Ishikawa (cell line): Measurements from ENCODE around the gene TMSB4X.

Experiments used
- CEBPB ChIP-seq: IDR thresholded peaks from 2 replicates; pipeline ENCODE4 v1.6.1; 2012
- CREB1 ChIP-seq: IDR thresholded peaks from 2 replicates; pipeline ENCODE4 v1.6.1; 2012; ENCODE audit warnings: low read depth
- EGR1 ChIP-seq: IDR thresholded peaks from 2 replicates; pipeline ENCODE4 v1.6.1; 2012
- EP300 ChIP-seq: IDR thresholded peaks from 2 replicates; pipeline ENCODE4 v1.6.1; 2012; ENCODE audit warnings: borderline replicate concordance
- FOXM1 ChIP-seq: IDR thresholded peaks from 2 replicates; pipeline ENCODE4 v1.6.1; 2012; ENCODE audit warnings: low read depth, borderline replicate concordance
- NFIC ChIP-seq: IDR thresholded peaks from 2 replicates; pipeline ENCODE4 v1.6.1; 2012
- RAD21 ChIP-seq: IDR thresholded peaks from 2 replicates; pipeline ENCODE4 v1.6.1; 2012; ENCODE audit warnings: low read depth
- TAF1 ChIP-seq: IDR thresholded peaks from 2 replicates; pipeline ENCODE4 v1.6.1; 2012; ENCODE audit warnings: low read depth, mild to moderate bottlenecking
- TCF12 ChIP-seq: IDR thresholded peaks from 2 replicates; pipeline ENCODE4 v1.6.1; 2012; ENCODE audit warnings: low read depth
- TEAD4 ChIP-seq: IDR thresholded peaks from 2 replicates; pipeline ENCODE4 v1.6.1; 2012
- YY1 ChIP-seq: IDR thresholded peaks from 2 replicates; pipeline ENCODE4 v1.6.1; 2012; ENCODE audit warnings: low read depth
- ZBTB7A ChIP-seq: IDR thresholded peaks from 2 replicates; pipeline ENCODE4 v1.6.1; 2012; ENCODE audit warnings: low read depth
- TF ChIP-seq, protein P1 (sequence below): IDR thresholded peaks from 2 replicates; pipeline ENCODE4 v1.6.1; 2012
- TF ChIP-seq, protein P2 (sequence below): IDR thresholded peaks from 2 replicates; pipeline ENCODE4 v1.6.1; 2012; ENCODE audit warnings: low read depth, mild to moderate bottlenecking
- TF ChIP-seq, protein P3 (sequence below): IDR thresholded peaks from 2 replicates; pipeline ENCODE4 v1.6.1; 2012

The TMSB4X gene

DNA sequence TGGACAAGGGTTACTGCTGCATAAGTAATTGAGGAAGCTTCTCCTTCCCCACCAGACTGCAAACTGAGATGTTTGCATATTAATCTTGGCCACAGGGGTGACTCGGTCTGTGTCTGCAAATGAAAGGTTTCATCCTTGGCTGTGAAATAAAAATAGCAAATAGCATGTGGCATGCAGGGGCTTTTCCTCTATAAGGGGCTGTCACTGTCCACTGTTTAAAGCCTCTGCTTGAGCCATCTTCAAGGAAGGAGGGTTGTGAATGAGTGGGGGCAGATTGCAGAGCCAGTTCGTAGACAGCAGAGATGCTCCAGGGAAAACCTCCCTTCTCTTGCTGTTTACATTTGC lies 33.3 kb downstream of the TMSB4X start:
- TF ChIP-seq EP300 (no peak), RAD21 (no peak), FOXM1 (no peak), ZBTB7A (no peak), EGR1 (no peak), CEBPB (no peak), YY1 (no peak), NFIC (no peak), TCF12 (no peak)
- TF ChIP-seq, protein P1, sequence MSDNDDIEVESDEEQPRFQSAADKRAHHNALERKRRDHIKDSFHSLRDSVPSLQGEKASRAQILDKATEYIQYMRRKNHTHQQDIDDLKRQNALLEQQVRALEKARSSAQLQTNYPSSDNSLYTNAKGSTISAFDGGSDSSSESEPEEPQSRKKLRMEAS, result no peak

DNA sequence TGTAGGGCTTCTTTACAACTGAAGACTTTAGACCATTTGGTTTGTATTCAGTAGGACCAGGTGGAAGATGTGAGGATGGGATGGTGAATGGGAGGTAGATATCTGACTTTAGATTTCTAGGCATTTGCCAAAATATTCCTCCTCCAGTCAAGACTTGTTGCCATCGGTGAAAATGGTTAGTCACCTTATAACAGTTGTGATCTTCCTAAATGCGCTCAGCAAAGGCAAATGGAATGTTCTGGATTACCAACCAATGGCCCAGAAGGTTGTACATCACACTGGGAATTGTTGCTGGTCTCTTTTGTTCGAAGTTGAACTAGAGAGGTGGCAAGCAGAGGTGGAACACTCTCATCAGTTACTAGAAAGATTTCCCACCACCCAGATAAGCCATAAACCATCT lies 33.9 kb downstream of the TMSB4X start:
- TF ChIP-seq, protein P2, sequence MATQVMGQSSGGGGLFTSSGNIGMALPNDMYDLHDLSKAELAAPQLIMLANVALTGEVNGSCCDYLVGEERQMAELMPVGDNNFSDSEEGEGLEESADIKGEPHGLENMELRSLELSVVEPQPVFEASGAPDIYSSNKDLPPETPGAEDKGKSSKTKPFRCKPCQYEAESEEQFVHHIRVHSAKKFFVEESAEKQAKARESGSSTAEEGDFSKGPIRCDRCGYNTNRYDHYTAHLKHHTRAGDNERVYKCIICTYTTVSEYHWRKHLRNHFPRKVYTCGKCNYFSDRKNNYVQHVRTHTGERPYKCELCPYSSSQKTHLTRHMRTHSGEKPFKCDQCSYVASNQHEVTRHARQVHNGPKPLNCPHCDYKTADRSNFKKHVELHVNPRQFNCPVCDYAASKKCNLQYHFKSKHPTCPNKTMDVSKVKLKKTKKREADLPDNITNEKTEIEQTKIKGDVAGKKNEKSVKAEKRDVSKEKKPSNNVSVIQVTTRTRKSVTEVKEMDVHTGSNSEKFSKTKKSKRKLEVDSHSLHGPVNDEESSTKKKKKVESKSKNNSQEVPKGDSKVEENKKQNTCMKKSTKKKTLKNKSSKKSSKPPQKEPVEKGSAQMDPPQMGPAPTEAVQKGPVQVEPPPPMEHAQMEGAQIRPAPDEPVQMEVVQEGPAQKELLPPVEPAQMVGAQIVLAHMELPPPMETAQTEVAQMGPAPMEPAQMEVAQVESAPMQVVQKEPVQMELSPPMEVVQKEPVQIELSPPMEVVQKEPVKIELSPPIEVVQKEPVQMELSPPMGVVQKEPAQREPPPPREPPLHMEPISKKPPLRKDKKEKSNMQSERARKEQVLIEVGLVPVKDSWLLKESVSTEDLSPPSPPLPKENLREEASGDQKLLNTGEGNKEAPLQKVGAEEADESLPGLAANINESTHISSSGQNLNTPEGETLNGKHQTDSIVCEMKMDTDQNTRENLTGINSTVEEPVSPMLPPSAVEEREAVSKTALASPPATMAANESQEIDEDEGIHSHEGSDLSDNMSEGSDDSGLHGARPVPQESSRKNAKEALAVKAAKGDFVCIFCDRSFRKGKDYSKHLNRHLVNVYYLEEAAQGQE, result no peak
- TF ChIP-seq TAF1 (no peak), YY1 (no peak), EP300 (no peak)

DNA sequence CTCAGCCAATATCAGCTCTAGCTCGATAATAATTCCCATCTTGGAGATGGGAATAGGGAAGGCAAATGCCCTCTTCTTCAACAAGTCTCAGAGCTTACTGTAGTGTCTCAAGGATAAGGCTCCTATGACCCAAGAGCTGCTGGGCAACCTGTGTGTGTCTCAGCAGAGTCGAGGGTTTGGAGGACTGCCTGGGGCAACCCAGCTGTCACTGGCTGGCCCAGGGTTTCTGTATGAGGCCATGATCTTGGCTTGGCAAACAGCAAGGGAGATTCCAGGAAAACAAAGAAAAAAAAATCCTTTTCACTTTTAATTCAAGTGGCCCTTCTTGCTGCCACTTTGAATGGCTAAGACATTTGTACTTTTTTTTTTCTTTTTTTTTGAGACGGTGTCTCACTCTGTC lies 34.4 kb downstream of the TMSB4X start:
- no peak for TF ChIP-seq EGR1
- TF ChIP-seq, protein P2, result no peak
- TF ChIP-seq, protein P3, sequence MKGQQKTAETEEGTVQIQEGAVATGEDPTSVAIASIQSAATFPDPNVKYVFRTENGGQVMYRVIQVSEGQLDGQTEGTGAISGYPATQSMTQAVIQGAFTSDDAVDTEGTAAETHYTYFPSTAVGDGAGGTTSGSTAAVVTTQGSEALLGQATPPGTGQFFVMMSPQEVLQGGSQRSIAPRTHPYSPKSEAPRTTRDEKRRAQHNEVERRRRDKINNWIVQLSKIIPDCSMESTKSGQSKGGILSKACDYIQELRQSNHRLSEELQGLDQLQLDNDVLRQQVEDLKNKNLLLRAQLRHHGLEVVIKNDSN, result no peak
- no peak for TF ChIP-seq CEBPB
- no peak for TF ChIP-seq CREB1
- no peak for TF ChIP-seq YY1
- no peak for TF ChIP-seq NFIC
- no peak for TF ChIP-seq TEAD4

DNA sequence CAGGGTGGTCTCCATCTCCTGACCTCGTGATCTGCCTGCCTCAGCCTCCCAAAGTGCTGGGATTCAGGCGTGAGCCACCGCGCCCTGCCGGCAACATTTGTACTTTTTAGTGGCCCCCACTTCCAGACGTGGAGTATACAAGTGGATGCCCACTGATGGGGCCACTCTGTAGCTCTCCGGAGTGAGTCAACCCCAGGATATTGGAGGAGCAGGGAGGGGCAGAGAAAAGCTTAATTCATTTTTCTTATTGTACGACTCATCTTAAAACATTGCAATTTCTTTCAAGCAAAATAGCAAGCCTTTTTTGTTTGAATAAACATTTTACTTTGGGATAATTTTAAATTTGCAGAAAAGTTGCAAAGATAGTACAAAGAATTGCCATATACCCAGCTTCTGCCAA lies 34.9 kb downstream of the TMSB4X start:
- TF ChIP-seq, protein P2, result no peak
- TF ChIP-seq TCF12 (no peak), EP300 (no peak), ZBTB7A (no peak), FOXM1 (no peak), NFIC (no peak), YY1 (no peak), TAF1 (no peak), CEBPB (no peak), TEAD4 (no peak), CREB1 (no peak), EGR1 (no peak), RAD21 (no peak)
- TF ChIP-seq, protein P1, result no peak
- TF ChIP-seq, protein P3, result no peak

DNA sequence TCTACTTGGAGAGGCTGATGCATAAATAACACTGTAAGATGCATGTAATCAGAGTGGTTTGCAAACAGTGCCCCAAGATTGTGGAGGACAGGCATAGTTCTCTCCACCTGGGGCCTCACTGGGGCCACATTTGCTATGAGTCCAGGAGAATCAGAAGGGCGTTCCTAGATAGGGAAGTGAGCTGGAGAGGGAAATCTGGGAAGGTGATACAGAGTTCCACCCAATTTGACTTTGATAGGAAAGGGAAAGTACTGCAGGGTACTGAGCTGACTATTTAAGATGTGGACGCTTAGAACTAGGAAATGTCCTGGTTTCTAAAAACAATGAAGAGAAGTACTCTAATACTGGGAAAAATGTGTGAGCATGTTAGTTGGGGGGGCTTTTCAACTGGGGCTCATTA lies 35.6 kb downstream of the TMSB4X start:
- TF ChIP-seq, protein P3, result no peak
- TF ChIP-seq TCF12, result no peak
- no peak for TF ChIP-seq EP300
- no peak for TF ChIP-seq TEAD4
- TF ChIP-seq CREB1, result no peak
- TF ChIP-seq, protein P2, result no peak
- TF ChIP-seq YY1, result no peak
